NT2/D1 (cell line): ENCODE results near the gene GAST.

Experiments used
- YY1 ChIP-seq: IDR thresholded peaks from 2 replicates; pipeline ENCODE4 v1.6.1; 2011; ENCODE audit not compliant: insufficient read length, insufficient read depth
- ZNF274 ChIP-seq: IDR thresholded peaks from 2 replicates; pipeline ENCODE4 v1.6.1; 2011; ENCODE audit warnings: mild to moderate bottlenecking, low read depth, low read length

DNA sequence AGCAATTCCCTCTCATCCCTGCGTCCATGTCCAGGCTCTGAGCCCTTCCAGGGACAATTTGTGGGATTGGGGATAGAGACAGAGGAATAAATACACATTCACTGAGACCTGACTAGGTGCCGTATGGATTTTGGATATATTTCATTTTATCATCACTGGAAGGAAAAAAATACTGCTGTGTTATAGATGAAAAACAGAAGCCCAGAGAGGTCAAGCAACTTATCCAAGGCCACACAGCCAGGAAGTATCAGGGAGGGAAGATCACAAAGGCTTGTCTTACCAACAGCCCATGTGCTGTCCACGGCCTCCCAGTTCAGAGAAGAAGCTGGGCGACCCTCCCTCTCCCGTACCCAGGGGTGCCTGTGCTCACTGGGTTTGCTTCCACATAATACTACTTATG lies 28.4 kb downstream of the GAST start:
- TF ChIP-seq YY1 (no peak), ZNF274 (no peak)
